GM18868 (cell line): ENCODE results near the gene DUSP28.
"Not testable (repeated sequence)": the region's sequence is repeated elsewhere in the genome, so short reads cannot be mapped to it uniquely, and the experiment has no call there.

Experiments used
- ATAC-seq: cut with Tn5 transposase; IDR thresholded peaks from one replicate; pipeline ENCODE4 v1.9.1; 2021; ENCODE audit warnings: mild to moderate bottlenecking, moderate library complexity; ENCODE audit not compliant: unreplicated experiment

The DUSP28 gene

GRCh38 chr2:240558236-240558761 lies 1.9 kb upstream of the DUSP28 start:
- no peak for ATAC-seq

- no peak for ATAC-seq
Measured at GRCh38 chr2:240559286-240559685, 871 bp upstream of the DUSP28 start.

GRCh38 chr2:240560480-240561324 lies 545 bp downstream of the DUSP28 start:
- ATAC-seq = peak; percentile 62

GRCh38 chr2:240561325-240561971 lies 1.3 kb downstream of the DUSP28 start:
- peak; percentile 0 for ATAC-seq

- not testable (repeated sequence) for ATAC-seq
Measured at GRCh38 chr2:240563231-240563630, 3.1 kb downstream of the DUSP28 start.

GRCh38 chr2:240563951-240564560 lies 3.9 kb downstream of the DUSP28 start:
- ATAC-seq = no peak

- no peak for ATAC-seq
Measured at GRCh38 chr2:240564561-240565332, 4.6 kb downstream of the DUSP28 start.

- ATAC-seq = peak; percentile 27
Measured at GRCh38 chr2:240565333-240566202, 5.4 kb downstream of the DUSP28 start.

- peak; percentile 51 for ATAC-seq
Measured at GRCh38 chr2:240566203-240567136, 6.3 kb downstream of the DUSP28 start.

GRCh38 chr2:240567137-240567871 lies 7.1 kb downstream of the DUSP28 start:
- ATAC-seq = no peak

- ATAC-seq = peak; percentile 36
Measured at GRCh38 chr2:240567872-240568677, 7.9 kb downstream of the DUSP28 start, which contains the start of gene RNPEPL1. TSS of gene RNPEPL1 (plus strand) at chr2:240568484. CDS start at chr2:240568587, 103 bp downstream.

GRCh38 chr2:240568678-240569522 lies 8.7 kb downstream of the DUSP28 start:
- ATAC-seq = peak; percentile 27

GRCh38 chr2:240569523-240569997 lies 9.4 kb downstream of the DUSP28 start:
- no peak for ATAC-seq

GRCh38 chr2:240569998-240570530 lies 9.9 kb downstream of the DUSP28 start:
- no peak for ATAC-seq

- no peak for ATAC-seq
Measured at GRCh38 chr2:240570531-240571313, 10.6 kb downstream of the DUSP28 start.
